ENCODE measurements around the gene FBXO28. TPM values are rescaled to one million over a fixed set of nuclear protein-coding genes. Genes with fewer than 3 reads are reported as not detected.

Gene FBXO28
- polyA plus RNA-seq, 6 donors from 2014 or later: 22.7 to 37.2 (median 25.8) TPM

DNA sequence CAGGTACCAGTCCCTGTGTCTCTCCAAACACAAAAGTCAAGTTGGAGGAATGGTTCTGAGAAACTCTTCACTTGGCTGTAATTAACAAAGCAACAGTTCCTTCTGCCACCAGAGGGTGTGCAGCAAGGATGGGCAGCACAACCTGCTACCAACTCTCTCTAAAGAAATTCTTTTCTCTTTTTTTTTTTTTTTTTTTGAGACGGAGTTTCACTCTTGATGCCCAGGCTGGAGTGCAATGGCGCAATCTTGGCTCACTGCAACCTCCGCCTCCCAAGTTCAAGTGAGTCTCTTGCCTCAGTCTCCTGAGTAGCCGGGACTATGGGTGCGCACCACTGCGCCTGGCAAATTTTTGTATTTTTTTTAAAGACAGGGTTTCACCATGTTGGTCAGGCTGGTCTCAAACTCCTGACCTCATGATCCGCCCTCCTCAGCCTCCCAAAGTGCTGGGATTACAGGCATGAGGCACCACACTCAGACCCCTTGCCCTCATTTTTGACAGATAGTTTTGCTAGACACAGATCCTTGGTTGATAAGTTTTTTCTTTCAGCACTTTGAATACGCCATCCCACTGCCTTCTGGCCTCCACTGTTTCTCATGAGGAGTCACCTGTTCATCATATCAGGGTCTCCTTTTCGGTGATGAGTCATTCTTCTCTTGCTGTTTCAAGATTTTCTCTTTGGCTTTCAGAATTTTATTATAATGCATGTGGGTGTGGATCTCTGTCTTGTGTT is 57.0 kb downstream of the FBXO28 start:
- Mint-ChIP-seq H3K27me3 (no peaks in the 10 kb centered on the region), H3K4me1 (peaks cover 34 to 48% (median 44%) of the 10 kb centered on the region in 3 donors), H3K27ac (peak overlapping the region; percentile 65 to 88 (median 76)), H3K9me3 (no peaks in the 10 kb centered on the region), H3K4me3 (peak overlapping the region; percentile 0 to 88 (median 66)), H3K36me3 (no peaks in the 10 kb centered on the region)
- ATAC-seq (ENCODE audit: low read depth in 2 of 2) (peak; percentile 32 to 47), DNase-seq (peak; percentile 42)

DNA sequence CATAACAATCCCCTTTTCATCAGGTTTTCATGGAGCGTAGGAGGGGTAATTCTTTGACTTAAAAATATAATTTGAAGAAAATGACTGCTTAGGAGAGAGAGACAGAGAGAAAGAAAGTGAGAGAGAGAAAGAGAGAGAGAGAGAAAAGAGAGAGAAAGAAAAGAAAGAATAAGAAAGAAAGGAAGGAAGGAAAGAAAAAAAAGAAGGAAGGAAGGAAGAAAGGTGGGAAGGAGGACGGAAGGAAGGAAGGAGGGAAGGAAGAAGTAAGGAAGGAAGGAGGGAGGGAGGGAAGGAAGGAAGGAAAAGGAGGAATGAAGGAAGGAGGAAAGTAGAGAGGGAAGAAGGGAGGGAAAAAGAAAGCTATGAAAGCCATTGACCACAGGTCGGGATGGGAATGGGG is 58.3 kb downstream of the FBXO28 start:
- Mint-ChIP-seq H3K4me3 (no peak overlapping the region), H3K27ac (peak overlapping the region in 2 of 6 donors; percentile 17 to 38), H3K9me3 (no peaks in the 10 kb centered on the region), H3K36me3 (no peaks in the 10 kb centered on the region), H3K27me3 (no peaks in the 10 kb centered on the region), H3K4me1 (peaks cover 34 to 49% (median 47%) of the 10 kb centered on the region in 3 donors)
- ATAC-seq (ENCODE audit: low read depth in 2 of 2) (no peak), DNase-seq (no peak)

DNA sequence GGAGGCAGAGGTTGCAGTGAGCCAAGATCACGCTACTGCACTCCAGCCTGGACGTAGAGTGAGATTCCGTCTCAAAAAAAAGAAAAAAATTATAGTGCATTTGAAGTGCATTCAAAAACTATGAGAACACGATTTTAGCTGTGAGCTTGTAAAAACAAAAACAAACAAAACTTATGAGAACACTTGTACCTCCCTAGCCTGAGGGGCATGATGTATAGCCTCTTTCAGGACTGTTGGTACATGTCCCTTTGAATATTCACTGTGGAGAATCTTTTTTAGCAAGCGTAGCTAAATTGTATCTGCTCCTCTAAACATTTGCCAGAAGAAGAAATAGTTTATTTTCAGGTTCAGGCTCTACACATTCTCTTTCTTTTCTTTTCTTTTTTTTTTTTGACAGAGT is 59.6 kb downstream of the FBXO28 start:
- Mint-ChIP-seq H3K4me3 (no peak overlapping the region), H3K4me1 (peaks cover 34 to 47% (median 46%) of the 10 kb centered on the region in 3 donors), H3K9me3 (no peaks in the 10 kb centered on the region), H3K36me3 (no peaks in the 10 kb centered on the region), H3K27ac (no peak overlapping the region), H3K27me3 (no peaks in the 10 kb centered on the region)
- ATAC-seq (ENCODE audit: low read depth in 2 of 2) (no peak), DNase-seq (no peak)

DNA sequence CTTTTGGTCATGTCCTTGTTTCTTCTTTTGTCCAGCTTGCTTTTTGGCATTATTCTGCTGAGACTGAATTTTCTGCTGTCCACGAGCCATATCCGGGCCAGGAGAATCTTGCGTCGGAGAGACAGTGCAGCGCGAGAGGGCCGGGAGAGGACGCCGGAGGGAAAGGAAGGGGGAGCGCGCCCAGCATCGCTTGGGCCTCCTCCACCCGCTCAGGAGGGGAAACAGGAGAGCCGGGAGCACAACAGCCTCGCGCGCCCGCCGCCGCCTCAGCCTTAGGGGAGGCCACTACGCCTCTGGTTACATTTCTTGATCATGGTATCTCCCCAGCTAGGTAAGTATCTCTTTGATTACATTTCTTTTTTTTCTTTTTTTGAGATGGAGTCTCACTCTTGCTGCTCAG is 61.7 kb downstream of the FBXO28 start:
- Mint-ChIP-seq H3K36me3 (no peaks in the 10 kb centered on the region), H3K27ac (peak overlapping the region in 3 of 6 donors; percentile 20 to 76 (median 44)), H3K27me3 (no peaks in the 10 kb centered on the region), H3K9me3 (no peaks in the 10 kb centered on the region), H3K4me3 (peak overlapping the region in 6 of 8 donors; percentile 17 to 82 (median 64)), H3K4me1 (peaks cover 17 to 28% (median 26%) of the 10 kb centered on the region in 3 donors)
- peak in 1 of 2 donors; percentile 32 for ATAC-seq (ENCODE audit: low read depth in 2 of 2)
- no peak for DNase-seq

DNA sequence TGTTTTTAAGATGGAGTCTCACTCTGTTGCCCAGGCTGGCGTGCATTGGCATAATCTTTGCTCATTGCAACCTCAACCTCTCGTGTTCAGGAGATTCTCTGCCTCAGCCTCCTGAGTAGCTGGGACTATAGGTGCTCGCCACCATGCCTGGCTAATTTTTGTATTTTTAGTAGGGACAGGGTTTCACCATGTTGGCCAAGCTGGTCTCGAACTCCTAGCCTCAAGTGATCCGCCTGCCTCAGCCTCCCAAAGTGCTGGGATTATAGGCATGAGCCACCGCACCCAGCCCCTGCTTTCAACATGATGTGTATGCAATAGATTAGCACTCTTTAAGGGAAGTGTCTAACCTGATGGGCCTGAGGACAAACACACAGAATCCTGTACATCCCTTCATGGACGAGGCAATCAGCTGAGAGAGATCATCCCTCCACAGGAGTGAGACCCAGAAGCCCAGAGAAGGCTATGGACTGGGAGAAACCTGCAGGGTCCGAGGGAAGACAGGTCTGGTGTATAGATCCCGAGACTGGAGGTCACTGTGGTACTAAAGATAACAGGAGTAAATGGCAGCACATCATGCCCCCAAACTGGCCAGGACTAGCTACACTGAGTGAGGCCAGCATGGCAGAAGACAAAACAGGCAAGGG is 63.6 kb downstream of the FBXO28 start:
- Mint-ChIP-seq H3K4me1 (peaks cover 11 to 32% (median 28%) of the 10 kb centered on the region in 3 donors), H3K9me3 (no peaks in the 10 kb centered on the region), H3K27ac (no peak overlapping the region), H3K27me3 (no peaks in the 10 kb centered on the region), H3K4me3 (peak overlapping the region in 1 of 8 donors; percentile 27), H3K36me3 (no peaks in the 10 kb centered on the region)
- DNase-seq (no peak), ATAC-seq (ENCODE audit: low read depth in 2 of 2) (no peak)

DNA sequence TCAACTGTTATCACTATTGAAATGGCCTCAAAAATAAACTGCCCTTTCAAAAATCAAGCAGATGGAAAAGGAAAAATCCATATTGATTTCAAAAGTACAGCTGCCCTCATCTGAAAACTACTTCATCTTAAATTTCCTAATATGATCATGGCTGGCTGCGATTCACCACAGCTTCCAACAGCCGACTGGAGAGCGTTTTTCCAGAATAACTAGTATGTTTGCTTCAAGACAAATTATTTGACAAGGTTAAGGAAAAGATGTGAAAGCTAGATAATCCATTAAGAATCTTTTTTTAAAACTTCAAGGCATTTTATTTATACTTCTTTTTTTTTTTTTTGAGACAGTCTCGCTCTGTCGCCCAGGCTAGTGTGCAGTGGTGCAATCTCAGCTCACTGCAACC is 65.0 kb downstream of the FBXO28 start:
- no peak for ATAC-seq (ENCODE audit: low read depth in 2 of 2)
- peak overlapping the region in 1 of 6 donors; percentile 10 for H3K27ac Mint-ChIP-seq
- H3K9me3 Mint-ChIP-seq: no peaks in the 10 kb centered on the region
- no peak overlapping the region for H3K4me3 Mint-ChIP-seq
- H3K27me3 Mint-ChIP-seq: no peaks in the 10 kb centered on the region
- no peaks in the 10 kb centered on the region for H3K36me3 Mint-ChIP-seq
- DNase-seq: no peak
- peaks cover 12 to 37% (median 30%) of the 10 kb centered on the region in 3 donors for H3K4me1 Mint-ChIP-seq

DNA sequence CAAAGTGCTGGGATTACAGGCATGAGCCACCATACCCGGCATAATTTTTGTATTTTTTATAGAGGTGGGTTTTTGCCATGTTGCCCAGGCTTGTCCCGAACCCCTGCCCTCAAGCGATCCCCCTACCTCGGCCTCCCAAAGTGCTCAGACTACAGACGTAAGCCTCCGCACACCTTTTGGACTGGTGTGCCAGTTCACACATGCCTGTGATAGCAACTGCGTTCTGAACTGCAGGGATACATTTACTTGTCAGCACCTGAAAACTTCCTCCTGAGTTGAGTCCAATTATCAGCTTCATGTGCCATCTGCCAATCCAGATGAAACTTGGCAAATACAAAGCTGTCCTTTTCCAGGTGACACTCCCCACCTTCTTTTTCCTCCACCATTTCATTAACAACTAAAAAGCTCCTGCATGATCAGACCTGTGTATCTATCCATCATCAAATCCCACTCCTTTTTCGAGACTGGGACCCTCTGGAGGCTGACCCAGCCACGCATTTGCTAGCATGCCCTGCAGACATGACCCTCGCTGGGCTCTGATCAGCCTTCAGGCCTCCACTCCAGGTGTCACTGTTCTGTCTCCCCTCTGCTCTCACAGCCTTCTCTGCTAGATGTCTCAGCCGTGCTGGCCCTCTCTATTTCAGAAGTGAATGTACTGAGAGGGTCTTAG is 67.0 kb downstream of the FBXO28 start:
- ATAC-seq (ENCODE audit: low read depth in 2 of 2): no peak
- H3K9me3 Mint-ChIP-seq: no peaks in the 10 kb centered on the region
- no peaks in the 10 kb centered on the region for H3K27me3 Mint-ChIP-seq
- no peak for DNase-seq
- peak overlapping the region in 6 of 8 donors; percentile 22 to 96 (median 54) for H3K4me3 Mint-ChIP-seq
- peak overlapping the region in 4 of 6 donors; percentile 35 to 98 (median 72) for H3K27ac Mint-ChIP-seq
- H3K36me3 Mint-ChIP-seq: no peaks in the 10 kb centered on the region
- peaks cover 19 to 49% (median 42%) of the 10 kb centered on the region in 3 donors for H3K4me1 Mint-ChIP-seq

DNA sequence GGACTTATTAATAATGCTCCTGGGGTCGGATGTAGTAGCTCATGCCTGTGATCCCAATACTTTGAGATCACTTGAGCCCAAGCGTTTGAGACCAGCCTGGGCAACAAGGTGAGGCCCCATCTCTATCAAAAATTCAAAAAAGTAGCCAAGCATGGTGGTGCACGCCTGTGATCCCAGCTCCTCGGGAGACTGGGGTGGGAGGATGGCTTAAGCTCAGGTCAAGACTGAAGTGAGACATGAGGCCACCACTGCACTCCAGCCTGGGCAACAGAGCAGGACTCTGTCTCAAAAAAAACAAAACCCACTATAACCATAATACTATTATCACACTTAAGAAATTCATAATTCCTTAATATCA is 67.5 kb downstream of the FBXO28 start:
- H3K9me3 Mint-ChIP-seq: no peaks in the 10 kb centered on the region
- H3K27me3 Mint-ChIP-seq: no peaks in the 10 kb centered on the region
- peaks cover 19 to 52% (median 43%) of the 10 kb centered on the region in 3 donors for H3K4me1 Mint-ChIP-seq
- DNase-seq (no peak), ATAC-seq (ENCODE audit: low read depth in 2 of 2) (no peak)
- peak overlapping the region in 4 of 6 donors; percentile 35 to 98 (median 95) for H3K27ac Mint-ChIP-seq
- H3K36me3 Mint-ChIP-seq: no peaks in the 10 kb centered on the region
- H3K4me3 Mint-ChIP-seq: peak overlapping the region; percentile 26 to 96 (median 88)

DNA sequence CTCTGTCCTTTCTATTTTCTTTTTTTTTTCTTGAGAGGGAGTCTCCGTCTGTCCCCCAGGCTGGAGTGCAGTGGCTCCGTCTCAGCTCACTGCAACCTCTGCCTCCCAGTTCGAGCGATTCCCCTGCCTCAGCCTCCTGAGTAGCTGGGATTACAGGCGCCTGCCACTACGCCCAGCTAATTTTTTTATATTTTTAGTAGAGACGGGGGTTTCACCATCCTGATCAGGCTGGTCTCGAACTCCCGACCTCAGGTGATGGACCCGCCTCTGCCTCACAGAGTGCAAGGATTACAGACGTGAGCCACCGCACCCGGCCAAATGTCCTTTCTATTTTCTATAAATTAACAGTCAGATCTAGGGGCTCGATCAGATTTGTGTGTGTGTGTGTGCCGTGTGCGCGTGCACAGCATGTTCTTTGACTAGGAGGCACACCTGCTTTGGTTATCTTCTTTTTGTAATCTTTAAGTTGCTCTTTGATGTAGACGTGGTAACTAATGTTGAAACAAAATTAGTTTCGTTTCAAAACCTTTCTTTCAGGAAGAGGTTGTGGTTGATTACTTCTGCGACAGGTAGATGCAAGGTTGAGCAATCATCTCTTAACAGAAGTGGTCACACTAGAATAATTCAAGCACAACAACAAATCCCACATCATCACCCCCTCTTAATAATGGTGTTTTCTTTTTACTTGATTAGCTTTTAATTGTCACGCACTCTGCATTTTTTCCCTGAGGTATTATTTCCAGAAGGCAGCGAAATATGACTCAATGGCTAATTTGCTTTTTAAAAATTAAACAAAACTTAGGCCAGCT is 68.3 kb downstream of the FBXO28 start:
- peak overlapping the region; percentile 94 to 99 (median 96) for H3K27ac Mint-ChIP-seq
- ATAC-seq (ENCODE audit: low read depth in 2 of 2) (peak; percentile 38 to 44), DNase-seq (peak; percentile 49)
- H3K4me1 Mint-ChIP-seq: peaks cover 22 to 60% (median 52%) of the 10 kb centered on the region in 3 donors
- peak overlapping the region; percentile 83 to 96 (median 94) for H3K4me3 Mint-ChIP-seq
- no peaks in the 10 kb centered on the region for H3K27me3 Mint-ChIP-seq
- H3K36me3 Mint-ChIP-seq: no peaks in the 10 kb centered on the region
- H3K9me3 Mint-ChIP-seq: peaks cover 0 to 1% (median 0%) of the 10 kb centered on the region in 7 donors

DNA sequence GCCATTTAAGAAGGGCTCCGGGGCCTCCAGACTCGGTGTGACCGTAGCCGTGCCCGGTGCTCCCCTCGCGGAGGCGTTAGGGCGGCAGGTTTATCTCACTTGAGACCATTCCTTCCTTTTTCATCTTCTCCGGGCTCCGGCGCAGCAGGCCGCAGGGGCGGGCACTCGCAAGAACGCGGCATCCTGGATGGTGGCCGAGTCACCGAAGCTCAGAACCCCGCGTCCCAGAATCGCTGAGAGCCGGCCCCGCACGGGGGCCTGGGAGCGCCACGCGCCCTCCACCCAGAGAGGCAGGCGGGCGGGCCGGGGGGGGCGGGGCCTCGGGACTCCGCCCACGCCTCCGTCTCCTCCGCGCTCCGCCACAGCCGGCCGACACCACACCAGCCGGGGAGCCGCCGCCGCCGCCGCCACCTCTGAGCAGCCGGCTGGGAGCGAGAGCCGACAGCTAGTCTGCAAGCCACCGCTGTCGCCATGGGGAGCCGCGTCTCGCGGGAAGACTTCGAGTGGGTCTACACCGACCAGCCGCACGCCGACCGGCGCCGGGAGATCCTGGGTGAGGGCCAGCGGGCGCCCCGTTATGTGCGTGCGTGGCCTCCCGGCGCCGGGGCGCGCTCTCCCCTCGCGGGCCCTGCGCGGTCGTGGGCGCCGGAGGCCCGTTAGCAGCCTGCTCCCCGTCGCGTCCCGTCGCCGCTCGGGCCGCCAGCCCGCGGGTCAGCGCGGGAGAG is 69.1 kb downstream of the FBXO28 start, which contains the start of gene DEGS1:
TSS of gene DEGS1 (plus strand) at position 375 of the 725 bp plus-strand sequence. CDS start at position 472, 97 bp downstream.
- no peaks in the 10 kb centered on the region for H3K27me3 Mint-ChIP-seq
- H3K27ac Mint-ChIP-seq: peak within 1 kb of the TSS; percentile 94 to 99 (median 96)
- H3K9me3 Mint-ChIP-seq: peaks cover 0 to 1% (median 0%) of the 10 kb centered on the region in 7 donors
- peak within 1 kb of the TSS; percentile 83 to 96 (median 95) for H3K4me3 Mint-ChIP-seq
- H3K36me3 Mint-ChIP-seq: no peaks in the 10 kb centered on the region
- ATAC-seq (ENCODE audit: low read depth in 2 of 2) (peak; percentile 76 to 78), DNase-seq (peak; percentile 85)
- peaks cover 22 to 64% (median 56%) of the 10 kb centered on the region in 3 donors for H3K4me1 Mint-ChIP-seq

DNA sequence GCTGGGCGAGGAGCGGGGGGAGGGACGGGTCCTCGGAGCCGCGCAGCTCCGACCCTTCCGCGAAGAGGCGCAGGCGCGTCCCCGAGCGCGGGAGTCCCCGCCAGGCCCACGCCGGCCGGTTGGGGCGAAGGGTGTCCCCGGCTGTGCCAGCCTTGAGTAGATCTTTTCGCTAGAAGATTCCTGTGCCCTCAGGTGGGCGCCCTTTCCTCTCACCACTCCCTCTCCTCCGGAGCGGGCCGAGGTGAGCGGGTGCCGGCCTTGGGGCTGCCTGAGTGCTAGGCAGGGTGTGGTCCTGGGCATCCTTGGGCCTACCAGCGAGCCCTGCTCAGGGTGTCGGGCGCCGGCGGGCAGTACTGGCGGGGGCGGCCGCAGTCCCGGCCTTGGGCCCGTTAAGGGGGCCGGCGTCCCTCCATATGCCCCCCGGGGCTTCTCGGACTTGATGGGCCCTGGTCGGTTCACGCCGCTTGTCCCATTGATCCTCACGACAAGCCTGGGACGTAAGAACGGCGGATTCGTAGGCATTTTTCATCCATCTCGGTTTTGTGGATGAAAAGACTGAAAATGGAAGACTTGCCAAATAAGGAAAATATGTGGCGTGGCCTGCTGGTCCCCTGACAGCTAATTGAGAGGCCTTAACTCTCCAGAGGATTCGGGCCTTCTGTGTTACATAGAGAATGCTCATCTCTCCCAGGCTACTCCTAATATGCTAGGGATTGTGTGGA is 69.8 kb downstream of the FBXO28 start:
- Mint-ChIP-seq H3K27me3 (no peaks in the 10 kb centered on the region), H3K9me3 (peaks cover 0 to 4% (median 0%) of the 10 kb centered on the region in 7 donors), H3K4me3 (peak overlapping the region; percentile 83 to 96 (median 92)), H3K27ac (peak overlapping the region; percentile 66 to 98 (median 88)), H3K36me3 (peaks cover 0 to 6% of the 10 kb centered on the region in 2 donors), H3K4me1 (peaks cover 26 to 69% (median 61%) of the 10 kb centered on the region in 3 donors)
- DNase-seq (peak; percentile 70), ATAC-seq (ENCODE audit: low read depth in 2 of 2) (peak; percentile 53)

Data from naive B cell (primary cell).